Parathyroid adenoma (tissue), 2 donors: ENCODE results near the gene OPCML.

Source experiments
- H2AFZ ChIP-seq: fragments of 300-600 bp; sonication (generic); one replicate; pipeline ENCODE4 v1.7.0; 2017; ENCODE audit warnings: antibody characterized with exemption, mild to moderate bottlenecking
- H3K27ac ChIP-seq: fragments of 300-600 bp; sonication (generic); one replicate; pipeline ENCODE4 v1.7.0; 2017
- H3K27me3 ChIP-seq: fragments of 300-600 bp; sonication (generic); one replicate; pipeline ENCODE4 v1.7.0; 2017; ENCODE audit warnings: low read length; ENCODE audit not compliant: control insufficient read depth, insufficient read depth
- H3K36me3 ChIP-seq: fragments of 300-600 bp; sonication (generic); one replicate; pipeline ENCODE4 v1.7.0; 2017; ENCODE audit warnings: low read length; ENCODE audit not compliant: control insufficient read depth, insufficient read depth
- H3K4me1 ChIP-seq: fragments of 300-600 bp; sonication (generic); one replicate; pipeline ENCODE4 v1.7.0; 2017; ENCODE audit warnings: control low read depth
- H3K4me2 ChIP-seq: fragments of 300-600 bp; sonication (generic); one replicate; pipeline ENCODE4 v1.7.0; 2017; ENCODE audit warnings: low read length
- H3K4me3 ChIP-seq: fragments of 300-600 bp; sonication (generic); one replicate; pipeline ENCODE4 v1.7.0; 2017; ENCODE audit warnings: low read depth, low read length
- H3K79me2 ChIP-seq: fragments of 300-600 bp; sonication (generic); one replicate; pipeline ENCODE4 v1.7.0; 2017; ENCODE audit warnings: control low read depth
- H3K9ac ChIP-seq: fragments of 300-600 bp; sonication (generic); one replicate; pipeline ENCODE4 v1.7.0; 2017; ENCODE audit warnings: mild to moderate bottlenecking
- H3K9me3 ChIP-seq: fragments of 300-600 bp; sonication (generic); one replicate; pipeline ENCODE4 v1.7.0; 2017; ENCODE audit warnings: low read length; ENCODE audit not compliant: control insufficient read depth
- TF ChIP-seq, protein P1 (sequence below): fragments of 300-600 bp; sonication (generic); IDR thresholded peaks from one replicate; pipeline ENCODE4 v1.7.0; 2017; ENCODE audit warnings: antibody characterized with exemption, mild to moderate bottlenecking
- donor health status: primary hyperparathyroidism.

Gene OPCML

GRCh38 chr11:132793831-132794230, 738.5 kb downstream of the OPCML start:
- Histone ChIP-seq H3K36me3 (no peaks in the 10 kb centered on the region), H3K9ac (no peak overlapping the region), H3K9me3 (no peaks in the 10 kb centered on the region), H3K27ac (no peak overlapping the region), H3K79me2 (no peaks in the 10 kb centered on the region), H3K4me2 (no peak overlapping the region), H3K4me3 (no peak overlapping the region), H3K27me3 (no peaks in the 10 kb centered on the region), H2AFZ (no peak overlapping the region), H3K4me1 (peaks cover 16% of the 10 kb centered on the region)
- TF ChIP-seq, protein P1, sequence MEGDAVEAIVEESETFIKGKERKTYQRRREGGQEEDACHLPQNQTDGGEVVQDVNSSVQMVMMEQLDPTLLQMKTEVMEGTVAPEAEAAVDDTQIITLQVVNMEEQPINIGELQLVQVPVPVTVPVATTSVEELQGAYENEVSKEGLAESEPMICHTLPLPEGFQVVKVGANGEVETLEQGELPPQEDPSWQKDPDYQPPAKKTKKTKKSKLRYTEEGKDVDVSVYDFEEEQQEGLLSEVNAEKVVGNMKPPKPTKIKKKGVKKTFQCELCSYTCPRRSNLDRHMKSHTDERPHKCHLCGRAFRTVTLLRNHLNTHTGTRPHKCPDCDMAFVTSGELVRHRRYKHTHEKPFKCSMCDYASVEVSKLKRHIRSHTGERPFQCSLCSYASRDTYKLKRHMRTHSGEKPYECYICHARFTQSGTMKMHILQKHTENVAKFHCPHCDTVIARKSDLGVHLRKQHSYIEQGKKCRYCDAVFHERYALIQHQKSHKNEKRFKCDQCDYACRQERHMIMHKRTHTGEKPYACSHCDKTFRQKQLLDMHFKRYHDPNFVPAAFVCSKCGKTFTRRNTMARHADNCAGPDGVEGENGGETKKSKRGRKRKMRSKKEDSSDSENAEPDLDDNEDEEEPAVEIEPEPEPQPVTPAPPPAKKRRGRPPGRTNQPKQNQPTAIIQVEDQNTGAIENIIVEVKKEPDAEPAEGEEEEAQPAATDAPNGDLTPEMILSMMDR = no peak

DNA sequence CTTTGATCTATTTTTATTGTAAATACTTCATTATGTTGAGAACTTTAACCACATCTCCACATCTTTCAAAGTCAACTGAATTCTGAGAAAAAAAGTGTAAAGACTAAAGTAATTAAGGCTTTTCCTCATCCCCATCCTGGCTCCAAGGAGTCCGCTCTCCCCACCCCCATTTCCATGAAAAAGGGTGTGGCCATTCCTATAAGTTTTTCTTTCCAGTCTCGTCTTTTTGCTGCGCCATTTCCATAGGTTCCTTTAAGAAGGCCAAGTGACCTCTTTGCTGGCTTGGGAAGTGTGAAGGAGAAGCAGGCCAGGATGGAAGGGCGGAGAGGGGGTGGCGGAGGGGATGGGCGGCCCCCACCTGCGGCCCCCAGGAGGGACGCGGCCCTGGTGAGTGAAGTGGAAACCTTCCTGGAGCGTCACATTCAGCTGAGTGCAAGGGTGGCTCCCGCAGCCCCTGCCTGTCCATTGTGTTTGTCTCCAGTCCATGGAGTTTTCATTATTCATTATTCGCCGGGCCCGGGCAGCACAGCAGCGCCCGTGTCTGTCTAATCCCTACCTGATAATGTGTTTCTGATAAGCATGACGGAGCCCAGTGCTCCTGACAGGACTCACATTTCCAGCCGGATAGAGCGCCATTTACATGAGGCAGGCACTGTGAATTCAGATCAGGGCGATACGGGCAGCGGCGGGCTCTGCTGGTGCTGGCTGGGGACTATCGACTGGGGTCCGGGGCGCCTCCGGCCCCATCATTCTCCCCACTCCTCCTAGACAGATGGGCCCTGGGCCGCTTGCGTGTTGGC, 739.8 kb downstream of the OPCML start:
- Histone ChIP-seq H3K36me3 (no peaks in the 10 kb centered on the region), H3K79me2 (no peaks in the 10 kb centered on the region), H3K9ac (no peak overlapping the region), H2AFZ (peak overlapping the region; percentile 73), H3K4me2 (no peak overlapping the region), H3K9me3 (no peaks in the 10 kb centered on the region), H3K4me3 (no peak overlapping the region), H3K4me1 (peaks cover 16% of the 10 kb centered on the region), H3K27ac (peak overlapping the region; percentile 32), H3K27me3 (no peaks in the 10 kb centered on the region)
- TF ChIP-seq, protein P1 = no peak

- Histone ChIP-seq H2AFZ (peak overlapping the region; percentile 48), H3K27me3 (no peaks in the 10 kb centered on the region), H3K9me3 (no peaks in the 10 kb centered on the region), H3K4me2 (no peak overlapping the region), H3K27ac (peak overlapping the region; percentile 36), H3K79me2 (no peaks in the 10 kb centered on the region), H3K4me1 (peaks cover 16% of the 10 kb centered on the region), H3K36me3 (no peaks in the 10 kb centered on the region), H3K4me3 (no peak overlapping the region), H3K9ac (no peak overlapping the region)
- TF ChIP-seq, protein P1 = no peak
These were observed 741.3 kb downstream of the OPCML start for GRCh38 chr11:132790971-132791370.

DNA sequence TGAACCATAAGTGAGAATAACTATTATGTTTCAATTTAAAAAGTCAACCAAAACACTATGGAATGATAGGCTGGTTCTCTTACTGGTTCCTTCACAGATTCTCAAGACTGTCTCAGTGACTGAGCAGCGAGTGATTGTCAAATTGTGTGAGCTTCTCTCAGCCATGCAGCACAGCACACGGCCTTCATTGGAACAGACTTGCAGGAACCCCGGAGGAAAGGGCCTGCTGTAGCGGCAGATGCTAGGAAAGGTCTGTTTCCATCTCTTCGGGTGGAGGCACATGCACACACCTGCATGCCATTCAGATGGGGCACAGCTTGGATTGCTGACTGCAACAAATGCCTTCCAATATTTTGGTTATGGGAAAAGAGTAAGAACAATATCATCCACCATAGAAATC, 741.8 kb downstream of the OPCML start:
- H3K27ac ChIP-seq = peak overlapping the region; percentile 36
- H3K27me3 ChIP-seq = no peaks in the 10 kb centered on the region
- no peak overlapping the region for H3K4me2 ChIP-seq
- no peaks in the 10 kb centered on the region for H3K9me3 ChIP-seq
- H3K79me2 ChIP-seq = no peaks in the 10 kb centered on the region
- no peak overlapping the region for H3K9ac ChIP-seq
- peak overlapping the region; percentile 48 for H2AFZ ChIP-seq
- no peaks in the 10 kb centered on the region for H3K36me3 ChIP-seq
- no peak overlapping the region for H3K4me3 ChIP-seq
- TF ChIP-seq, protein P1 = no peak
- peaks cover 16% of the 10 kb centered on the region for H3K4me1 ChIP-seq

DNA sequence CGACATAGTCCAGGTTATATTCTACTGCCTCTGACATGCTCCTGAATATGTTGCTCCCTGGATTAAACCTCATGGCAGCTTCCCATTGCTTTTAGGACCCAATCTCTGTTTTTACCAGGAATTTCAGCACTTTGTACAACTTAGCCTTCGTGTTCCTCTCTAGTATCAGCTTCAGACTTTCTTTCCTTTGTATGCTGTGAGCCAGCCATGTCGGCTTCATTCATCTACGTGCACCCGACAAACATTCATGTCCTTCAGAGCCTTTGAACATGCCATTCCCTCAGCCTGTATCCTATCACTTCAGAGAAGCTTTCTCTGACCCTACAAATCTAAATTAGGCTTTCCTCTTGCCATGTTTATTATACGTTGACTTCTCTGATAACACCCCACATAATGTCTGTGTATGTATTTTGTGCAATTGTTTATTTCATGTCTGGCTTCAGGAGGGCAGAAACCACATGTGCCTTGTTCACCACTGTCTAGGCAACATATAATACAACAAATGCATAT, 743.4 kb downstream of the OPCML start:
- H3K4me2 ChIP-seq = no peak overlapping the region
- no peaks in the 10 kb centered on the region for H3K79me2 ChIP-seq
- H2AFZ ChIP-seq = no peak overlapping the region
- H3K4me3 ChIP-seq = no peak overlapping the region
- no peaks in the 10 kb centered on the region for H3K27me3 ChIP-seq
- H3K36me3 ChIP-seq = no peaks in the 10 kb centered on the region
- H3K9me3 ChIP-seq = no peaks in the 10 kb centered on the region
- TF ChIP-seq, protein P1 = no peak
- peaks cover 23% of the 10 kb centered on the region for H3K4me1 ChIP-seq
- H3K9ac ChIP-seq = no peak overlapping the region
- no peak overlapping the region for H3K27ac ChIP-seq
